A673 (cell line): ENCODE results near the gene EXOC4. TPM values are rescaled to one million over a fixed set of nuclear protein-coding genes. Genes with fewer than 3 reads are reported as not detected.

Experiments
- BruUV-seq: library from RNA; stranded (reverse); fragments of 400-500 nt; replicated peaks from 2 replicates; lab custom pipeline; 2021; lab: Mats Ljungman, UMichigan
- CTCF ChIA-PET: fragments of 300-600 bp; sonication (Branson Sonifier 250); formaldehyde crosslinking; loops from one replicate; lab custom pipeline; 2022; ENCODE audit warnings: antibody characterized with exemption; lab: Charles Lee
- POLR2A ChIA-PET: fragments of 300-600 bp; sonication (Branson Sonifier 250); formaldehyde crosslinking; loops from one replicate; lab custom pipeline; 2022; ENCODE audit warnings: antibody characterized with exemption; ENCODE audit not compliant: low non-redundant PET; lab: Charles Lee
- DNase-seq: peaks from one replicate; pipeline ENCODE4 v3.0.0-alpha.2; 2015; ENCODE audit warnings: low spot score
- H3K27ac ChIP-seq: fragments of 200-600 bp; sonication (generic); 2 replicates; pipeline ENCODE4 v1.5.1; 2016; ENCODE audit warnings: mixed run types, low read depth, mild to moderate bottlenecking, mixed read lengths, antibody characterized with exemption, low read length; ENCODE audit not compliant: poor library complexity, severe bottlenecking
- H3K27me3 ChIP-seq: fragments of 200-600 bp; sonication (generic); replicated peaks from 2 replicates; pipeline ENCODE4 v1.6.1; 2017; ENCODE audit warnings: mixed run types, low read depth, mild to moderate bottlenecking, mixed read lengths, antibody characterized with exemption, low read length; ENCODE audit not compliant: insufficient read depth, poor library complexity
- H3K36me3 ChIP-seq: fragments of 200-600 bp; sonication (generic); 2 replicates; pipeline ENCODE4 v1.6.1; 2016; ENCODE audit warnings: mixed run types, mild to moderate bottlenecking, mixed read lengths, antibody characterized with exemption, low read length; ENCODE audit not compliant: insufficient read depth, poor library complexity, severe bottlenecking
- H3K4me1 ChIP-seq: fragments of 200-600 bp; sonication (generic); 2 replicates; pipeline ENCODE4 v1.6.1; 2017; ENCODE audit warnings: mixed run types, mild to moderate bottlenecking, mixed read lengths, antibody characterized with exemption, low read length; ENCODE audit not compliant: insufficient read depth, poor library complexity, severe bottlenecking
- H3K4me3 ChIP-seq: fragments of 200-600 bp; sonication (generic); 2 replicates; pipeline ENCODE4 v1.5.1; 2016; ENCODE audit warnings: low read depth, mixed run types, mild to moderate bottlenecking, mixed read lengths, low read length; ENCODE audit not compliant: poor library complexity, severe bottlenecking
- H3K9me3 ChIP-seq: fragments of 200-600 bp; sonication (generic); 2 replicates; pipeline ENCODE4 v1.6.1; 2016; ENCODE audit warnings: mixed run types, low read depth, mild to moderate bottlenecking, mixed read lengths, antibody characterized with exemption, low read length; ENCODE audit not compliant: poor library complexity, severe bottlenecking
- EZH2 ChIP-seq: fragments of 200-600 bp; sonication (generic); IDR thresholded peaks from 2 replicates; pipeline ENCODE4 v1.6.1; 2017; ENCODE audit warnings: borderline replicate concordance, low read depth, mild to moderate bottlenecking, mixed read lengths, antibody characterized with exemption, low read length; ENCODE audit not compliant: poor library complexity, severe bottlenecking
- intact Hi-C: fragments of 100-400 bp; cut with micrococcal nuclease; formaldehyde crosslinking; loops from one replicate; pipeline ENCODE4 v1.10.0; 2022; ENCODE audit not compliant: unreplicated experiment
- total RNA-seq: library from RNA; stranded (reverse); gene quantifications from 2 replicates; pipeline ENCODE4 v1.2.3, GENCODE V29; 2021
- TF ChIP-seq, protein P1 (sequence below): fragments of 300-800, 200-600 bp; sonication (generic); conservative IDR thresholded peaks from 2 replicates; pipeline ENCODE4 v1.5.1; 2017; ENCODE audit warnings: low read depth, mild to moderate bottlenecking, antibody characterized with exemption, low read length, moderate library complexity, mixed read lengths

The EXOC4 gene
- total RNA-seq, 1 experiment from 2014 or later = 66.1 TPM

GRCh38 chr7:133858311-133858710 is 605.4 kb downstream of the EXOC4 start:
- TF ChIP-seq, protein P1, sequence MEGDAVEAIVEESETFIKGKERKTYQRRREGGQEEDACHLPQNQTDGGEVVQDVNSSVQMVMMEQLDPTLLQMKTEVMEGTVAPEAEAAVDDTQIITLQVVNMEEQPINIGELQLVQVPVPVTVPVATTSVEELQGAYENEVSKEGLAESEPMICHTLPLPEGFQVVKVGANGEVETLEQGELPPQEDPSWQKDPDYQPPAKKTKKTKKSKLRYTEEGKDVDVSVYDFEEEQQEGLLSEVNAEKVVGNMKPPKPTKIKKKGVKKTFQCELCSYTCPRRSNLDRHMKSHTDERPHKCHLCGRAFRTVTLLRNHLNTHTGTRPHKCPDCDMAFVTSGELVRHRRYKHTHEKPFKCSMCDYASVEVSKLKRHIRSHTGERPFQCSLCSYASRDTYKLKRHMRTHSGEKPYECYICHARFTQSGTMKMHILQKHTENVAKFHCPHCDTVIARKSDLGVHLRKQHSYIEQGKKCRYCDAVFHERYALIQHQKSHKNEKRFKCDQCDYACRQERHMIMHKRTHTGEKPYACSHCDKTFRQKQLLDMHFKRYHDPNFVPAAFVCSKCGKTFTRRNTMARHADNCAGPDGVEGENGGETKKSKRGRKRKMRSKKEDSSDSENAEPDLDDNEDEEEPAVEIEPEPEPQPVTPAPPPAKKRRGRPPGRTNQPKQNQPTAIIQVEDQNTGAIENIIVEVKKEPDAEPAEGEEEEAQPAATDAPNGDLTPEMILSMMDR = no peak
- no peak for TF ChIP-seq EZH2
- peaks cover 9% of the 10 kb centered on the region for H3K4me1 ChIP-seq
- CTCF ChIA-PET = no interaction called here
- no peak overlapping the region for H3K27ac ChIP-seq
- no peaks in the 10 kb centered on the region for H3K9me3 ChIP-seq
- no peak for DNase-seq
- no peak overlapping the region for H3K4me3 ChIP-seq
- POLR2A ChIA-PET = no interaction called here
- intact Hi-C loops = loop anchor here (5.0 kb wide), 1 partner anchor 134 kb away; no protein-coding TSS in a partner anchor
- H3K27me3 ChIP-seq = no peaks in the 10 kb centered on the region
- no TSS peak for BruUV-seq
- no peaks in the 10 kb centered on the region for H3K36me3 ChIP-seq

DNA sequence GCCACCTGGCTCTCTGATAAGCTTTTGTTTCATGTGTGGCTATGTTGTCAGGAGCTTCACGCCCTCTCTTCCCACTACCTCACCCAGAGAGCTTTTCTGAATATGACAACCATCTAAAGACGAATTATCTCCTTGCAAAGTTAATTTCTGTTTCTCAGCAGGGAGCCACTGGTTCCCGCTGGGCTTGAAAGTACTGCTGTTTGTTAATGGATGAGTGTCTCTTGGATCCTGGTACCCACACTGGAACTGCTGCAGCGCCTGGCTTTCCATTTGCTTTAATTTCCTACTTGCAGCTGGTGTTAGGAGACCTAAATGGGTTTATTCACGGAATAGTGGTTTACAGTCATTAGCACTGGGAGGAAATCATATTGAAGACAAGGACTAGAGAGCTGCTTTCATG is 606.4 kb downstream of the EXOC4 start:
- intact Hi-C loops = loop anchor here (5.0 kb wide), 1 partner anchor 133 kb away; no protein-coding TSS in a partner anchor
- ChIA-PET POLR2A (no interaction called here), CTCF (no interaction called here)
- no peaks in the 10 kb centered on the region for H3K36me3 ChIP-seq
- peak; percentile 93 for DNase-seq
- H3K4me1 ChIP-seq = peaks cover 9% of the 10 kb centered on the region
- no TSS peak for BruUV-seq
- no peaks in the 10 kb centered on the region for H3K9me3 ChIP-seq
- TF ChIP-seq, protein P1 = no peak
- TF ChIP-seq EZH2 = no peak
- H3K27ac ChIP-seq = no peak overlapping the region
- no peaks in the 10 kb centered on the region for H3K27me3 ChIP-seq
- H3K4me3 ChIP-seq = no peak overlapping the region

- no peaks in the 10 kb centered on the region for H3K9me3 ChIP-seq
- H3K4me1 ChIP-seq = peaks cover 9% of the 10 kb centered on the region
- no peak overlapping the region for H3K4me3 ChIP-seq
- CTCF ChIA-PET = no interaction called here
- intact Hi-C loops = loop anchor here (5.0 kb wide), 1 partner anchor 132 kb away; no protein-coding TSS in a partner anchor
- no peak for DNase-seq
- BruUV-seq = no TSS peak
- H3K27me3 ChIP-seq = no peaks in the 10 kb centered on the region
- H3K36me3 ChIP-seq = no peaks in the 10 kb centered on the region
- TF ChIP-seq EZH2 = no peak
- TF ChIP-seq, protein P1 = no peak
- no peak overlapping the region for H3K27ac ChIP-seq
- POLR2A ChIA-PET = no interaction called here
These were observed 607.1 kb downstream of the EXOC4 start for GRCh38 chr7:133859871-133860450.
